Dedifferentiated amniotic fluid mesenchymal stem cell (primary cell): Measurements from ENCODE around the gene ALG1.
"Not testable (repeated sequence)": the region's sequence is repeated elsewhere in the genome, so short reads cannot be mapped to it uniquely, and the experiment has no call there.

Experiments used
- DNase-seq: peaks from one replicate; pipeline ENCODE4 v3.0.0-alpha.2; 2016; ENCODE audit errors: extremely low spot score

Gene ALG1

DNA sequence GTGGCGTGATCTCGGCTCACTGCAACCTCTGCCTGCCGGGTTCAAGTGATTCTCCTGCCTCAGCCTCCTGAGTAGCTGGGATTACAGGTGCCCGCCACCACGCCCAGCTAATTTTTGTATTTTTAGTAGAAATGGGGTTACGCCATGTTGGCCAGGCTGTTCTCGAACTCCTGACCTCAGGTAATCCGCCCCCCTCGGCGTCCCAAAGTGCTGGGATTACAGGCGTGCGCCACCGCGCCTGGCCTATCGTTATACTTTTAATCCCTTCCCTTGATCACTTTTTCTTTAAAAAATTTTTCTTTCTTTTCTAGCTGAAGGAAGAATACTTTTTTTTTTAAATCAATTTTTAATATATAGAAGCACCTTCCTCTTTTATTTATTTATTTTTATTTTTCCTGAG lies 2.1 kb downstream of the ALG1 start:
- not testable (repeated sequence) for DNase-seq

GRCh38 chr16:5075637-5076036 lies 4.0 kb downstream of the ALG1 start:
- DNase-seq, result no peak

DNA sequence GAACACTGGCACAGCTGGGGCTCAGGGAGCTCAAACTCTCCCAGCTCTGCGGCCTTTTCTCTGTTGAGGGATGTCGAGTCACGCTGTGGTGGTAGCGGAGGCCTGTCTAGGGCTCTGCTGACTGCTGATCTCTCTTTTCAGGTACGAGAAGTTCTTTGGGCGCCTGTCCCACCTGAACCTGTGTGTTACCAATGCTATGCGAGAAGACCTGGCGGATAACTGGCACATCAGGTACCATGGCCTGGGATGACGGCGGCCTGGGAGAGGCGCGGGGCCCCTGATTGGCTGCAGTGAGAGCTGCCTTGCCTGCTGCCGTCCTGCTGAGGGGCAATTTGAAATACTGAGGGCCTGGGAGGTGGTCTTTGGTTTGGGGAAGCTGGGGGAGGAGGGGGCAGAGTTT lies 5.7 kb downstream of the ALG1 start:
- DNase-seq, result no peak

GRCh38 chr16:5078626-5079025 lies 7.0 kb downstream of the ALG1 start:
- DNase-seq, result no peak

- not testable (repeated sequence) for DNase-seq
Observed at GRCh38 chr16:5080461-5080860, 8.8 kb downstream of the ALG1 start.

DNA sequence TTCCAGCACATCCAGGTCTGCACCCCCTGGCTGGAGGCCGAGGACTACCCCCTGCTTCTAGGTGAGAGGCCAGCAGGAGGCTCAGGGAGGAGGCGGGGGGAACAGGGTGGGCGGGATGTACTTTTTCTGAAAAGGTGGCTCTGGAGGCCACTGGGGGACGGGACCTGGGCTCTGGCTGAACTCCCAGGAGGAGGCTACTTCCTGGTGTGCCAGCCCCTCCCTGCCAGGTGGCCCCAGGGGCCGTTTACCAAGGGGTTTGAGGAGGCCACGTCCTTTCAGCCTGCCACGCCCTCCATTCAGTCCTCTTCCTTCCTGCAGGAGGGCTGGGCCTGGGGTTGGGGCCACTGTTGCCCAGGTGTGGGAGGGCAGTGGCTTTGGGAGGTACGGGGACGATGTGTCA lies 9.4 kb downstream of the ALG1 start:
- DNase-seq, result not testable (repeated sequence)

DNA sequence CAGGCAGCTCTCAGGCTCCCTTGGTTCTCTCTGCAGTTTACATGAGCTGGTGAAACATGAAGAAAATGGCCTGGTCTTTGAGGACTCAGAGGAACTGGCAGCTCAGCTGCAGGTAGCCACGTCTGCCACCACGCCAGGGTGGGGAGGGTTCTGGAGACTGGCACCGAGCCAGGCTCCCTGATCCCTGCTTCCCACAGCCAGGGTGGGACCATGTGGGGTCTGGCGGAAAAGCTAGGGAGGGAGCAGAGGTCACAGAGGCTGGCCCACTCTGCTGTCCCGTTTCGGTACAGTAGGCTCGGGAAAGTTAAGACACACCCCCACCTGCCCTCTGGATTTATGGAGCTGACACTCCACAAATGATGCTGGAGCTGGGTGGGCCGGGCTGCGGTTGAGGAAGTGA lies 12.0 kb downstream of the ALG1 start:
- not testable (repeated sequence) for DNase-seq

- DNase-seq, result not testable (repeated sequence)
Observed at GRCh38 chr16:5084099-5084731, 12.6 kb downstream of the ALG1 start.

DNA sequence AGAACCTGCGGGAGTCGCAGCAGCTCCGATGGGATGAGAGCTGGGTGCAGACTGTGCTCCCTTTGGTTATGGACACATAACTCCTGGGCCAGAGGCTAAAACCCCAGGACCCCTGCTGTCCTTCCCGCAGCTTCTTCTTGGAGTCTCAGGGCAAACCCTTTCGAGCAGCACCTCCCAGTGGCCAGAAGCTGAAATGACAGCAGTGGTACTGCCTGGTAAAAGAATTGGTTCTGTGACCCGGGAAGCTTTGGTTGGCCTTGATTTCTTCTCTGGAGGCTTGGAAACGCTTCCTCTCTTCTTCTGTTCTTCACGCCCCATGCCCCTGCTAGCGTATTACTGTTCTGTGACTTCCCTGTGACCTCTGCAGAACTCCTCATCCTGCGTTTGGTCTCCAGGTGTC lies 13.2 kb downstream of the ALG1 start:
- DNase-seq, result peak; percentile 17

DNA sequence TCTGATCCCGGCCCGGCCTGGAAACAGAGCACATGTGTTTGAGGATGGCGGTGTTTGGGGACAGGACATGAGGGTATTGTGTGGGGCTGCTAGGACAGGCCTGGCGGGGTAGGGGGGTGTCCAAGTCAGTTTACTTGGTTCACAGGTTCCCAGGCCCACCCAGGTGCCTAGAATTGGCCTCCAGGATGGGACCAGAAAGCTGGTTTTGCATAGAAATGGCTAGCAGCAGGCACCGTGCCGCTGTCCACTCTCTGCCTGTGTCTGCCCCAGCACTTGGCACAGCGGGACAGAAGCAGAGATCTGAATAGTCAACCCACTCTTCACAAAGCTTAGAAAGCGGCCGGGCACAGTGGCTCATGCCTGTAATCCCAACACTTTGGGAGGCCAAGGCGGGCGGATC lies 14.1 kb downstream of the ALG1 start:
- DNase-seq, result not testable (repeated sequence)

DNA sequence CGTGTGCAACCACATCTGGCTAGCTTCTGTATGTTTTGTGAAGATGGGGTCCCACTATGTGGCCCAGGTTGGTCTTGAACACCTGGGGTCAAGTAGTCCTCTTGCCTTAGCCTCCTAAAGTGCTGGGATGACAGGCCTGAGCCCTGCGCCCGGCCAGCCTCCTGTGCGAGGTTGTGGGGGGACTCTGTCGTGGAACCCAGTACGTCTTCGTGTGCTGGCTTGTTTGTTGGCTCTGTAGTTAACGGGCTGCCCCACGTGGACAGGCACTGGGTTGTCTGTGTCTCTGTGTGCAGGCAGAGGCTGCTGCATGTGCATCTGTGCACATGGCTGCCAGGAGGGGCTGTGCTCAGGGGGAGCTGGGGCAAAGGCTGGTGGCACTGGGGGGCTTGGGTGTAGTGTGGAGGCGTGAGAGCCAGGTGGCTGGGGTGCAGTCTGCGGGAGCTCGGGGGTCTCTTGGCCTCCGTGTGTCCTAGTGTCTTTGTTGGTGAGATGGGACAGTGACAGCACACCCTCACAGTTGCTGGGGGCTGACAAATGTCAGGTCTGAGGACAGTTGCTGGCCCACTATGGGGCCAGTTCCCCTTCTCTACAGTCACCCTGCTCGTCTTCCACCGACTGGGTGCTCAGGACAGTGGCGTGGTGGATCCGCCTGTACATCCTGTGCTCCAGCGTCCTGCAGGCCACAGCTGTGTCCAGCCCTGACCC lies 16.6 kb downstream of the ALG1 start:
- DNase-seq, result not testable (repeated sequence)

DNA sequence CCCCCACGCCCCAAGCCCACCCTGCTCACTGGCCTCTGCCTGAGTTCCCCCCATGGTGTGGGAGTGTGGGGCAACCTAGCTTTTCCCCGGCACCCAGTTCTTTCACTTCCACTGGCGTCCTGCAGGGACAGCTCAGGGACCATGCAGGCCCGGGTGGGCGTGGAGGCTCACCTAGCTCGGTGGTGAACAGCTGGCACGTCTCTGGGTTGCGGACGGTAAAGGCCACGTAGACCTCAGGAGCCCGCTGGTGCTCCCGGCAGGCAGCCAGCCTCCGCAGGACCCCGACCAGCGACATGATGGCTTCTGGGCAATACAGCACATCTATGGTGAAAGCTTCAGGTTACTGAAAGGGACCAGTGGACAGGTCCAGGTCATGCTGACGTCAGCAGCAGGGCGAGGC lies 17.3 kb downstream of the ALG1 start:
- DNase-seq, result not testable (repeated sequence)

- not testable (repeated sequence) for DNase-seq
Observed at GRCh38 chr16:5089911-5090555, 18.4 kb downstream of the ALG1 start.

DNA sequence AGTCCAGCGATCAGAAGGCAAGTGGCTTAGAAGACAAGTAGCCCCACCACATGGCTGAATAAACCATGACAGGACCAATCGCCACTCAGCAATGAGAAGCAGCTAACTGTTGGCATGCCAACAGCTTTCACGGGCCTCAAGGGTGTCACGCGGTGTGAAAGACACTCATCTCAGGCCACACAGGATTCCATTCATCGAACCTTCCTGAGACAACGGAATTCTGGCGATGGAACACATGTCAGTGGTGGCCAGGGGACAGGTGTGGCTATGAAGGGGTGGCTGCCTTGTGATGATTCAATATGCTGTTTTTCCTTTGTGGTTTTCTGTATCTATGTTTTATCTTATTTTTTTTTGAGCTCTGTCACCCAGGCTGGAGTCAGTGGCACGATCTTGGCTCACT lies 18.9 kb downstream of the ALG1 start:
- not testable (repeated sequence) for DNase-seq

DNA sequence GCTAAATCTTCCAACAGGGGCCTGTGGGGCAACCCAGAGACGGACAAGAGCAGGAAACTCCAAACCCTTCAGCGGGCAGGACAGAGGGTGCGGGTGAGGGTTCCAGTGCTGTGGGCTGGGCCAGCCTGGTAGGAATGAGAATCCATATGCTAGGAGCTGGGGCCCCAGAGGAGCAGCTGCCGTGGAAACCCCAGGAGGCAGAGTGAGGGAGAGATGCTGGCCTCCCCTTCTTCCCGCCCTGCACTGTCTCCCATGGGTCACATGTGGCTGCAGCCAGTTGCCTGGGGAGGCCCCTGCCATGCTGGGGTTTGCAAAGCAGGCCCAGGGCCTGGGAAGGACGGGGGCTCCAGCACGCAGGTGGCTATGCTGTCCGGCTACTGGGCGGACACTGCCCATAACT lies 21.4 kb downstream of the ALG1 start:
- not testable (repeated sequence) for DNase-seq

DNA sequence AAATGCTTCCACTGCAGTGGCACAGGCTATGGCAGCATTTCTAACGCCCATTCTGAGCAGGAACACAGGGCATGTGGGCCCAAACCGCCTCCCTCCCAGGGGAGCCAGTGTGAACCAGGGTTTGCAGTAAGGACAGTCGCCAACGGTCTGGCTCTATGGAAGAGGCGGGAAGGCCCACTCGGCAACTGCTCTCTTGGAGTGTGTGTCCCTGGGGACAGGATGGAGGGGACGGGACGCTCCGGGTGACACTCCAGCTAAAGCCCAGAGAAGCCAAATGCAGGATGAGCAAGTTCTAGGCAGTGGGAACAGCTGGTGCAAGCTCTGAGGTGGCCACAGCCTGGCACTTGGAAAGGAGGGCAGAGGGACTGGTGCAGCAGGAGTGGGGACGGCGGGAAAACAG lies 22.1 kb downstream of the ALG1 start:
- DNase-seq, result not testable (repeated sequence)

GRCh38 chr16:5095145-5095830 lies 23.6 kb downstream of the ALG1 start:
- not testable (repeated sequence) for DNase-seq

DNA sequence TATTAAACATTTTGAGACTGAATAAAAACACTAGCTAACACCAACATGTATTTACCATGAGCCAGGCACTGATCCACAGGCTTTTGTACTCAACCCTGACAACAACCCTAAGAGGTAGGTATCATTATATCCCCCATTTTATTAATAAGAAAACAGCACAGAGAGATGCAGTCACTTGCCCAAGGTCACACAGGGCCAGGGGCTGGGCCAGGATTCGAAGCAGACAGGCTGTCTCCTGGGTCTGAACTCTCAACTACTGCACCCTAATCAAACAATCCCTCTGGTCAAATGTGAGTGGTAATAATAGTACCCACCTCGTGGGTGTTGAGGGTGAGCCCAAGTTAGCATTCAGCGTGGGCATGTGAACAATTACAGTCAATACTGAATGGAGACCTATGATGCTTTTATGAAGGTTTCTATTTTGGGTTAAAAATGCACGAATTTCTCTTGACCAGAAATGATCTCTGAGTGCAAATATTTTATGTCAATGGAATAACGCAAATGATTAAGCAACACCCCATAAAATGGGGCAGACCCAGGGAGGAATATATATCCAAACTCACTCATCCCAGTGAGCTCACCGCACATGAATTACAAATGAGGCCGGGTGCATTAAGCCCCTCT lies 24.9 kb downstream of the ALG1 start:
- not testable (repeated sequence) for DNase-seq

DNA sequence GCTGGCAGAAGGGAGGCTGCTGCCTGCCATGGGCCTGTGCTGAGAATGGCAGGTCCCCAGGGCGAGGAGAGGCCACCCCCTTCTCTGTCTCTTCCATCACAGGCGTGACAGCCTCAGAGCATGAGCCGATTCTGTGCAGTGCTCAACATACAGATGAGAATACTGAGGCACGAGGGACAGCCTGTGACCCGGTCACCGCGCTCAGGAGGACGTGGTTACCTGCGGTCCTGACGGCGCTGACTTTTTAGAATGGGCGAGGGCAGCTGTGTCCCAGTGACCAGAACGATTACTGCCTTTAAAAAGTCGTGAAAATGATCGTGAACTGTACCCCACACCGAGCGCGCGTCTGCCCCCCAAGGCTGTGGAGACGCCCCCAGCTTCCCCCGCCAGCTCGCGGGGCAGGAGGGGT lies 25.4 kb downstream of the ALG1 start:
- DNase-seq, result not testable (repeated sequence)

GRCh38 chr16:5097470-5098220 lies 26.0 kb downstream of the ALG1 start, which contains the start of gene EEF2KMT:
Gene EEF2KMT (minus strand): TSS chr16:5097795. CDS start chr16:5097739, 56 bp downstream.
- peak; percentile 100 for DNase-seq
